Measurements from ENCODE around the gene FAU. TPM values are rescaled to one million over a fixed set of nuclear protein-coding genes. Genes with fewer than 3 reads are reported as not detected.
"Not testable (repeated sequence)": the region's sequence is repeated elsewhere in the genome, so short reads cannot be mapped to it uniquely, and the experiment has no call there.

FAU gene
- total RNA-seq, 1 donor from 2014 or later, result 697 TPM

DNA sequence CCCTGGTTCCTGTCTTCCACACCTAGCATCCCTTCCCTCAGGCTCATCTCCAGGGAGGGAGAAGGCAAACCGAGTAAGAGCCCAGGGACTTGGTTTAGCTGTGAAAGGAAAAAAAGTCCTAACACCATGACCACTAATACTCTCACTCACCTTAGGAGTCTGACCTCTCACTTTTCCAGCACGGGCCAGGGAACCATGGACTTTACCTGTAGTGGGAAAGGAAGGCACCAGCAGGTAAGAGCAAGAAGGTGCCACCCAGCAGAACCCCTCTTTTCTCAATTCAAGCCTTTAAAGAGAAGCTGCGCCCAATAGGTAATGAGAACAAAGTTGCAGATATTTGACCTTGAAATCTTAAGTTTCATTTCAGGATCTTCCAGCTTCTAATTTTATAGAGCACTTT lies 1.1 kb downstream of the FAU start:
- TF ChIP-seq, protein P1, sequence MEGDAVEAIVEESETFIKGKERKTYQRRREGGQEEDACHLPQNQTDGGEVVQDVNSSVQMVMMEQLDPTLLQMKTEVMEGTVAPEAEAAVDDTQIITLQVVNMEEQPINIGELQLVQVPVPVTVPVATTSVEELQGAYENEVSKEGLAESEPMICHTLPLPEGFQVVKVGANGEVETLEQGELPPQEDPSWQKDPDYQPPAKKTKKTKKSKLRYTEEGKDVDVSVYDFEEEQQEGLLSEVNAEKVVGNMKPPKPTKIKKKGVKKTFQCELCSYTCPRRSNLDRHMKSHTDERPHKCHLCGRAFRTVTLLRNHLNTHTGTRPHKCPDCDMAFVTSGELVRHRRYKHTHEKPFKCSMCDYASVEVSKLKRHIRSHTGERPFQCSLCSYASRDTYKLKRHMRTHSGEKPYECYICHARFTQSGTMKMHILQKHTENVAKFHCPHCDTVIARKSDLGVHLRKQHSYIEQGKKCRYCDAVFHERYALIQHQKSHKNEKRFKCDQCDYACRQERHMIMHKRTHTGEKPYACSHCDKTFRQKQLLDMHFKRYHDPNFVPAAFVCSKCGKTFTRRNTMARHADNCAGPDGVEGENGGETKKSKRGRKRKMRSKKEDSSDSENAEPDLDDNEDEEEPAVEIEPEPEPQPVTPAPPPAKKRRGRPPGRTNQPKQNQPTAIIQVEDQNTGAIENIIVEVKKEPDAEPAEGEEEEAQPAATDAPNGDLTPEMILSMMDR (conservative IDR thresholded peaks at IDR 0.05), result no peak
- Mint-ChIP-seq H3K27ac (ENCODE audit: unreplicated experiment) (peak overlapping the region; percentile 99), H3K36me3 (ENCODE audit: low read depth) (peaks cover 15% of the 10 kb centered on the region), H3K27me3 (ENCODE audit: low read depth) (peaks cover 6% of the 10 kb centered on the region), H3K4me3 (peak overlapping the region; percentile 100), H3K4me1 (peaks cover 49% of the 10 kb centered on the region), H3K9me3 (no peaks in the 10 kb centered on the region)
- DNase-seq (ENCODE audit: low read depth, low spot score), result no peak

DNA sequence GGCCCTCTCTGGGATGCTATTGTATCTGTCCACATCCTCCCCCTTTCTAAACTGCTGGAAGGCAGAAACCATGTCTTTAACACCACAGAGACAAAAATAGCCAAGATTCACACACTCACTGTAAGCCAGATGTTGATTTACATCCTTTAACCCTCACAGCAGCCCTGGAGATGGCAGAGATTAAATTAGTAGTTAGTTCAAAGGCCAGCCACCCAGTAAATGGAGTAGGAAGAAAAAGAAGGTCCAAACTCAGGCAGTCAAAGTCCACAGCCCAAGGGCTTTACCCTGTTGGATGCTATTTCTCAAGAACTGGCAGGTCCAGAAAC lies 2.3 kb downstream of the FAU start:
- H3K4me3 Mint-ChIP-seq, result peak overlapping the region; percentile 100
- H3K36me3 Mint-ChIP-seq (ENCODE audit: low read depth), result peaks cover 15% of the 10 kb centered on the region
- no peak overlapping the region for H3K27ac Mint-ChIP-seq (ENCODE audit: unreplicated experiment)

DNA sequence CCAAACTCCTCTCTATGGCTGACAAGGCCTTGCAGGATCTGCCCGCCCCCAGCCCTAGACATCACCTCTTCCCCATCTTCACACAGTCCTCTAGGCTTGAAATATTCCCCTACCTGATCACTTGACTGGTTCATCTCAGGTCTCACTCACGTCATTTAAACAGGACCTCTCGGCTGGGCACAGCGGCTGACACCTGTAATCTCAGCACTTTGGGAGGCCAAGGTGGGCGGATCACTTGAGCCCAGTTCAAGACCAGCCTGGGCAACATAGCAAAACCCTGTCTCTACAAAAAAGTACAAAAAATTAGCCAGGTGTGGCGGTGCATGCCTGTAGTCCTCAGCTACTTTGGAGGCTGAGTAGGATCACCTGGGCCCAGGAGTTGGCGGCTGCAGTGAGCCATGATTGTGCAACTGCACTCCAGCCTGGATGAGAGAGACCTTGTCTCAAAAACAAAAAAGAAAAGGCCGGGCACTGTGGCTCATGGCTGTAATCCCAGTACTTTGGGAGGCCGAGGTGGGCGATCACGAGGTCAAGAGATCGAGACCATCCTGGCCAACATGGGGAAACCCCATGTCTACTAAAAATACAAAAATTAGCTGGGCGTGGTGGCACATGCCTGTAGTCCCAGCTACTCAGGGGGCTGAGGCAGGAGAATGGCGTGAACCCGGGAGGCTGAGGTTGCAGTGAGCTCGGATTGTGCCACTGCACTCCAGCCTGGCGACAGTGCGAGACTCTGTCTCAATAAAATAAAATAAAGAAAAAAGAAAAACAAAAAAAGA lies 2.9 kb downstream of the FAU start:
- Mint-ChIP-seq H3K4me1 (peaks cover 48% of the 10 kb centered on the region), H3K36me3 (ENCODE audit: low read depth) (peaks cover 15% of the 10 kb centered on the region), H3K4me3 (peak overlapping the region; percentile 100)
- not testable (repeated sequence) for H3K27ac Mint-ChIP-seq (ENCODE audit: unreplicated experiment); H3K9me3 Mint-ChIP-seq; DNase-seq (ENCODE audit: low read depth, low spot score); H3K27me3 Mint-ChIP-seq (ENCODE audit: low read depth)

More for the DNA sequence above, 2.3 kb downstream of the FAU start:
- TF ChIP-seq, protein P1 (conservative IDR thresholded peaks at IDR 0.05), result no peak
- Mint-ChIP-seq H3K4me1 (peaks cover 49% of the 10 kb centered on the region), H3K27me3 (ENCODE audit: low read depth) (peaks cover 10% of the 10 kb centered on the region), H3K9me3 (no peaks in the 10 kb centered on the region)
- DNase-seq (ENCODE audit: low read depth, low spot score), result no peak

DNA sequence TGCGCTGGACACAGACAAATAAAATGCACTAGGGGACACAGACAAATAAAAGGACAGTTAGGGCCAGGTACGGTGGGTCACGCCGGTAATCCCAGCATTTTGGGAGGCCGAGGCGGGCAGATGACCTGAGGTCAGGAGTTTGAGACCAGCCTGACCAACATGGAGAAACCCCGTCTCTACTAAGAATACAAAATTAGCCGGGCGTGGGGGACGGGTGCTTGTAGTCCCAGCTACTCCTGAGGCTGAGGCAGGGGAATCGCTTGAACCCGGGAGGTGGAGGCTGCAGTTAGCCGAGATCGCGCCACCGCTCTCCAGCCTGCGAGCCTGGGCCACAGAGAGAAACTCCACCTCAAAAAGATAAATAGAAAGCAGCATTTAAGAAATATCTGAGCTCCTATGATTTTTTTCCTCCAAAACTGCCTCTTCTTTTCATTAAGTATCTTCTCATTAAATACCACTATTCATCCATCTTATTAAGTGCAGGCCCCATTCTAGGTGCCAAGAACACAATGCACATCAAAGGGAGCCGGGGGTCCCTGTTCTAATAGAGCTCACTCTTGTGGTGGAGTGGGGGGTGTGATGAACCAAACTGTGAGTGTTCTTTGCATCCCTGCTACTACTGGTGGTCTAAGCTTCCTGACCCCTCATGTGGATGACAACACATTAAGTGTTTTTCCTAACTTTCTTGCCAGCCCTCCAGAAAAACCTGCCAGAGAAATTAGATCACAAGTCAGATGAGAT lies 3.7 kb downstream of the FAU start:
- Mint-ChIP-seq H3K27ac (ENCODE audit: unreplicated experiment) (peak overlapping the region; percentile 73), H3K36me3 (ENCODE audit: low read depth) (peaks cover 15% of the 10 kb centered on the region), H3K4me3 (peak overlapping the region; percentile 100), H3K4me1 (peaks cover 54% of the 10 kb centered on the region), H3K9me3 (no peaks in the 10 kb centered on the region), H3K27me3 (ENCODE audit: low read depth) (peaks cover 10% of the 10 kb centered on the region)
- TF ChIP-seq, protein P1 (conservative IDR thresholded peaks at IDR 0.05), result peak; percentile 52
- no peak for DNase-seq (ENCODE audit: low read depth, low spot score)

DNA sequence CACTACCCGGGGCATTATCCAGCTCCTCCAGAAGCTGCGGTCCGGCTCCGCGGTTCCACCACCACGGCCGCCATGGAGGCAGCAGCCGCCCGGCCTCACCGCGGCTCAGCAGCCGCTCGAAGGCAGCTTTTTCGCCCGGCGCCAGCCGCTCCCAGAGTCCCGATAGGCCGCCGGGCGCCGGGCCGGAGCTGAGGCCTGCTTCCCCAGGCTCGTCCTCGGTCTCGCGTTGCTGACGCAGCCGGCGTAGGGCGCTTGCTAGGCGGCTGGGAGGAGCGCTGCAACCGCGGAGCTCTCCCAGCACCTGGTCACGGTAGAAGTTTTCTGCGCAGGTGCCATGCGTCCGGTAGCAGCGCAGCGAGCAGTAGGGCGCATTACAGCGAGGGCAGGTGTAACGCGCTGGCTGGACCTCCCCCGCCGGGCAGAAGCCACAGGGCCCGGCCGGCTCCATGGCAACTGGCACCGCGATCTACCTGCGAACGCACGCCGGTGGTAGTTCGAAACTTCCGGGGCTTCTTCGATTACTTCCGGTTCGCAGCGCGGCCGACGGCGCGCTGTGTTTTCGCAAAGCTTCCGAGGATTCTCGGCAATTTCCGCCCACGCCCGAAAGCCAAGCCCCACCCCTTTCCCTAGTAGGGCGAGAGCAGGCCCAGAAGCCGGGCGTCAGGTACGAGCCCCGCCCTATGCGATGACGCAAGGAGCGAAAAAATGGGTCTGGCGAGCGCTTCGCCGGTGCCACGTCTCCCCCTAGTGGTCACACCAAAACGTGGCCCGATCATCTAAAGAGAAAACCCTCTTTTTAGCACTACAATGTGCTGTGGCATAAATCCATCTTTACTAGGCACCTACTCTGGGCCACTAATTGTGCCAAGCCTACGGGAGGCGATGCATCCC lies 4.5 kb downstream of the FAU start, which contains the start of gene ZNHIT2:
Gene ZNHIT2 (minus strand): TSS at position 496 of the 891 bp plus-strand sequence. CDS start 48 bp downstream, at position 448.
- Mint-ChIP-seq H3K36me3 (ENCODE audit: low read depth) (peaks cover 15% of the 10 kb centered on the region), H3K9me3 (no peaks in the 10 kb centered on the region)

More for the DNA sequence above, 4.5 kb downstream of the FAU start, which contains the start of gene ZNHIT2:
- H3K4me1 Mint-ChIP-seq, result peaks cover 53% of the 10 kb centered on the region
- TF ChIP-seq, protein P1 (conservative IDR thresholded peaks at IDR 0.05), result peak; percentile 94
- peak within 1 kb of the TSS; percentile 95 for H3K27ac Mint-ChIP-seq (ENCODE audit: unreplicated experiment)
- DNase-seq (ENCODE audit: low read depth, low spot score), result peak; percentile 99
- peaks cover 10% of the 10 kb centered on the region for H3K27me3 Mint-ChIP-seq (ENCODE audit: low read depth)
- peak within 1 kb of the TSS; percentile 100 for H3K4me3 Mint-ChIP-seq

Data from neural crest cell (in vitro differentiated cells).